GM21619 (cell line): ENCODE measurements around the gene C19orf47.
A peak's percentile ranks its signal among the peaks of the same experiment; 100 is the strongest.

Experiments
- ATAC-seq: cut with Tn5 transposase; IDR thresholded peaks from one replicate; pipeline ENCODE4 v1.9.1; 2021; ENCODE audit not compliant: unreplicated experiment

Gene C19orf47

DNA sequence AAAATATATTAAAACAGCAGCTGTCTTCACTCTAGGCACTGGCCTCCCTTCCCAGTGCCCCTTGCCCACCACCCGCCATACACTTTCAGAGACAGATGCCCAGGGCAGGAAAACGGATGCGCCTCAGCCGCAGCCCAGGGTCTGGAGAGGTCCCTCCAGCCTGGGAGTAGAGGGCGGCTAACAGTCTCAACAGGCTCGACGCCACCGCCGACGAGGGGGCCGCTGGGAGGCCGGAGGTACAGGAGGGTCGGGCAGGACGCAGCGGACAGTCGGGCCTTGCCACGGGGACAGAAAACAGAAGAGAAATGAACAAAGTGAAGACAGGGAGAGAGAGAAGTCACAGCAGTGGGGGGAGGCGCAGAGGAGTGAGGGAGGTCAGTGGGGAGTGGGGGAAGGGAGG lies 27.1 kb downstream of the C19orf47 start:
- no peak for ATAC-seq

DNA sequence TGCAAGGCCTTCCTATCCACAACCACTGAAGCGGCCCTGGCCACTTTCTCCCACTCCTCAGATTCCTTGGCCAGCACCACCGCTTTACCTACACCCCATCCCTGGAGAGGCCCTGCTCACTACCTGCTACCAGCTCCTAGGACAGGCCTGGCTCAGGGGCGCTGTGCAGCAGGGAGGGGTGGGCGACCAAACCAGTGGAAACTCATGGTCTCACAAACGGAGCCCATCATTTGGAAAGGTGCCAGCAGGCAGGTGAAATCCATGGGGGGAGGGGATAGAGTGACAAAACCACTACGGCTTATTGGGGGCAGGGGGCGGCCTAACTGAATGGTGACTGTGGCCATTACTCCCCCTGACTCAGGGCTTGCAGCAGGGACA lies 27.6 kb downstream of the C19orf47 start:
- no peak for ATAC-seq

DNA sequence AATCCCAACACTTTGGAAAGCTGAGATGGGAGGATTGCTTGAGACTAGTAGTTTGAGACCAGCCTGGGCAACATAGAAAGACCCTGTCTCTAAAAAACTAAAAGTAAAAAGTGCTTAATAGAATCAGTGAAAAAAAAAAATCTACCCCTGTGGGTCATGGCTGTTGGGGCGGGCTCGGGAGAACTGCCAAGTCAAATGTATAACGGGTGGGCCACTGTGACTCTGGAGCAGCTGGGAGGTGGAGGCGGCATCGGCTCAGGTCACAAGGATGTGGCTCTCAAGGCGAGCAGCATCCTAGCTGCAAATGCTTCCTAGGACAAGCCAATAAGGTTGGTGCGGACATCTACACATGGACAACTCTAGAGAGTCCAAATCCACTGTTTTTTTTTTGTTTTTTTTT lies 30.9 kb downstream of the C19orf47 start:
- no peak for ATAC-seq

DNA sequence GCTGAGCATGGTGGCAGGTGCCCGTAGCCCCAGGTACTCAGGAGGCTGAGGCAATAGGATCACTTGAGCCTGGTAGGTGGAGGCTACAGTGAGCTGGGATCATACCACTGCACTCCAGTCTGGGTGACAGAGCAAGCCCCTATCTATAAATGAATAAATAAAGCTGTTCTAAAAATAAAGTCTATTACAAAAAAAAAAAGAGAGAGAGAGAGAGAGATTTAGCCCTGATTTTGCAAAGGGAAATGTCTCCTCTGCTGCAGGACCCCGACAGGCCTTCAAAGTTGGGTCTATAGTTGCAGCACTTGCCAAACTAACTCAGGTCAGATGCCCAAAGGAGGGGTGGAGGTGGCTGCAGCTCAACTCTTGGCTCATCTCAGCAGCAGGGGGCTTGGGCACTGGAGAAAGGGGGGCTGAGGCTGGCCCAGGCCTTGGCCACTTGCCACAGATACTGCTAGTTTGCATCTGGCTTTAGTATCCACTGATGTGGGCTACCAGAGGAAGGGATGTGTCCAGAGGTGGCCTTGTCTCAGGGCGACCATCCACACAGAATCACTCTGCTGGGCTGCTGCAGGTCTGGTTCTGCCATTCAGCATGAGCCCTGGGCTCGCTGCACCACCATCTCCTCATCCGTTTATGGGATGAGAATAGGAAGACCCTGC lies 32.3 kb downstream of the C19orf47 start:
- no peak for ATAC-seq

DNA sequence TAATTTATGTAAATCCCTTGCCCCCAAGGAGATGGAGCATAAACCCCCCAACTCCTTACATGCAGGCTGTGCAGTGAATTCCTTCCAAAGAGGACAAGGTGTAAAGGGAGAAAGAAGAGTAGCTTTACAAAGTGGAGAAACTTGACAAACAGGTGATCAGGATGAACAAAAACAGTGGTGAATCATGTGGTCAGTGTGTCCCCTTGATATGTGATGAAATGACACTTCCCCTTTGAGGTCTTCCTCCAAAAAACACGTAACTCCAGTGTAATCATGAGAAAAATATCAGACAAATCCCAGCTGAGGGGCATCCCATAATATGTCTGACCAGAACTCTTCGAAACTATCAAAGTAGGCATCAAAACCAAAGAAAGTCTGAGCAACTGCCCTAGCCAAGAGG lies 33.5 kb downstream of the C19orf47 start:
- ATAC-seq = no peak

DNA sequence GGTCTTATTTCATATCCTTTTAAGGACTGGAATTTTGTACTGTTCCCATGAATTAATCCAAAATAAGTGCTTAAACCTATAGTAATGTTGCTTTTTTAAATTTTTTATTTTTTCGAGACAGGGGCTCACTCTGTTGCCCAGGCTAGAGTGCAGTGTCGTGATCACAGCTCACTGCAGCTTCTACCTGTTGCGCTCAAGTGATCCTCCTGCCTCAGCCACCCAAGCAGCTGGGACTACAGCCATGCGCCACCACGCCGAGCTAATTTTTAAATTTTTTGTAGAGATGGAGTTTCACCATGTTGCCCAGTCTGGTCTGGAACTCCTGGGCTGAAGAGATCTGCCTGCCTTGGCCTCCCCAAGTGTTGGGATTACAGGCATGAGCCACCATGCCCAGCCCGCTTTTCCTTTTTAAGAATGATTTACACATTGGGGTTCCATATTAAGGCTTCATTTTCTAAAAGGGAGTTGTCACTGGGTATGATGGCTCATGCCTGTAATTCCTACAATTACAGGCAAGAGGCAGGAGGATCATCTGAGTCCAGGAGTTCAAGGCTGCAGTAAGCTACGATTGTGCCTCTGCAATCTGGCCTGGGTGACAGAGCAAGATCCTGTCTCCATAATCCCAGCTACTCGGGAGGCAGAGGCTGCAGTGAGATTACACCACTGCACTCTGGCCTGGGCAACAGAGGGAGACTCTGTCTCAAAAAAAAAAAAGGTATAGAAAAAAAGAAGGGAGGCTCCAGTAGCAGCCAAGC lies 34.8 kb downstream of the C19orf47 start:
- ATAC-seq = no peak

DNA sequence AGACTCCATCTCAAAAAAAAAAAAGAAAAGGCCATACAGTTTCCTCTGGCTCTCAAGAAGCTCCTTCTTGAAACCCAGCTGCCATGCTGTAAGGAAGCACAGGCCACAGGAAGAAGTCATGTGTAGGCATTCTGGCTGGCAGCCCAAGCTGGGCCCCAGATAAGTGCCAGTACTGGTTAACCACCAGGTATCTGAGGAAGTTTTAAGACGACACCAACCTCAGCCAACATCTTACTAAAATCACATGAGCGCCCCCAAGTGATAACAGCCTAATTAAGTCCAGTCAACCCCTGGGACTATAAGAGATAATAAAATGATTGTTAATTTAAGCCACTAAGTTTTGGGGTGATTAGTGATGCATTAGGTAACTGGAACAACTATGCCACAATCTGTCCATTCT lies 35.7 kb downstream of the C19orf47 start:
- ATAC-seq = no peak

DNA sequence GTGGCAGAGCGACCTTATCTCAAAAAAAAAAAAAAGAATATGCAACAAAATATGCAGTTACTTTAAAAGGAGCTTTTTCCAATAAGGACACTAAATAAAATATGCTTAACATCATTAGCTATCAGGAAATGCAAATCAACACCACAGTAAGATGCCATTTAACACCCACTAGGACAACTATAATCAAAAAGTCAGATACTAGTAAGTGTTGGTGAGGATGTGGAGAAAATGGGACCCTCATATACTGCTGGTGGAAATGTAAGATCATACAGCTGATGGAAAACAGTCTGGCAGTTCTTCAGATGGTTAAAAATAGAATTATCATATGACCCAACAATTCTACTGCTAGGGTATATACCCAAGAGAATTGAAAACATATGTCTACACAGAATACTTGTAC lies 38.5 kb downstream of the C19orf47 start:
- ATAC-seq = no peak

DNA sequence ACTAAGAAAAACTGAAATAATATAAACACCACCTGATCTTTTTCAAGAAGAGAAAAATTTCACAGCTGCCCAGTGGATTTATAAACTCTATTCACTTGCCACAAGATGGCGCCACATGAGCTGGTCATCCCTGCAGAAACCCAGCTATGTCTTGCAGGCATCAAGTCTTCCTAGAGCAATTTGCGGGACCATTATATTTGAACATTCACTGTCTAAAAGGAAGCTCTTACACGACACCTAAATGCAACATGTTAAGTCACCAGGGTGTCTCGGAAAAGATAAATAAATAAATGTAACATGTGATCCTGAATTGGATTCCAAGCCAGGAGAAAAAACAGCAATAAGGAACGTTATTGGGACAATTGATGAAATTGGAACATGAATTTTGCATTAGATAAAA lies 42.8 kb downstream of the C19orf47 start:
- ATAC-seq = no peak

DNA sequence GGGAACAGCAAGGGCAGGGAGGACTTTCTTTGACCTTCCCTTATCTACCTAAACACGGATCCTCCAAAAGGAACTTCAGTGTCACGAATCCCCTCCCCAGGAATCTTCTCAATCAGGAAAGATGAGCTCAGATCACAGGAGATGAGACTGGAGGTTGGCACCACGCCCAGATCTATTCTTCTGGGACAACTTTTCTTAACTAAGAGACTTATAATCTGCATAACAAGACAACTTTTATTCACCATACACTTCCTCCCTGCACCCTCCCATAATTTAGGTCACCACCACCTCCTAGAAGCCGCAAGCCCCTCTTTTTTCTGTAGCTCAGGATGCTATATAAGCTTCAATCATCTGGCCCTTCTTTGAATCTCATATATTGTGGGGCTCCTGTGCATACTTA lies 43.9 kb downstream of the C19orf47 start:
- no peak for ATAC-seq

DNA sequence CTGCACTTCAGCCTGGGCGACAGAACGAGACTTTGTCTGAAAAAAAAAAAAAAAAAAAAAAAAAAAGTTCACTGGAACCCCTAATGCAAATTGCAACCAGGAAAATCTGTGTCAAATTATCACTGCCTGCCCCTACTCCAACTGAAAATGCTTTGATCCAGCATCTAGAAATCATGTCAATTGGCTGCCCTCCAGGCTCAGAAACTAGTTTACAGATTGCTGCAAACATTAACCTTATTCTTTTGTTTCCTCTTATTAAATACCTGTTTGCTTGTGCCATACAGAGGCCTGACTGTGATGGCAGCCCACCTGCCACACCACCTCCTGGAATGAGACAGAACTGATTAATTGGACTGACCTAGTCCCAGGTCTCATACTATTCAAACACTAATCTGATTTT lies 44.4 kb downstream of the C19orf47 start:
- no peak for ATAC-seq

DNA sequence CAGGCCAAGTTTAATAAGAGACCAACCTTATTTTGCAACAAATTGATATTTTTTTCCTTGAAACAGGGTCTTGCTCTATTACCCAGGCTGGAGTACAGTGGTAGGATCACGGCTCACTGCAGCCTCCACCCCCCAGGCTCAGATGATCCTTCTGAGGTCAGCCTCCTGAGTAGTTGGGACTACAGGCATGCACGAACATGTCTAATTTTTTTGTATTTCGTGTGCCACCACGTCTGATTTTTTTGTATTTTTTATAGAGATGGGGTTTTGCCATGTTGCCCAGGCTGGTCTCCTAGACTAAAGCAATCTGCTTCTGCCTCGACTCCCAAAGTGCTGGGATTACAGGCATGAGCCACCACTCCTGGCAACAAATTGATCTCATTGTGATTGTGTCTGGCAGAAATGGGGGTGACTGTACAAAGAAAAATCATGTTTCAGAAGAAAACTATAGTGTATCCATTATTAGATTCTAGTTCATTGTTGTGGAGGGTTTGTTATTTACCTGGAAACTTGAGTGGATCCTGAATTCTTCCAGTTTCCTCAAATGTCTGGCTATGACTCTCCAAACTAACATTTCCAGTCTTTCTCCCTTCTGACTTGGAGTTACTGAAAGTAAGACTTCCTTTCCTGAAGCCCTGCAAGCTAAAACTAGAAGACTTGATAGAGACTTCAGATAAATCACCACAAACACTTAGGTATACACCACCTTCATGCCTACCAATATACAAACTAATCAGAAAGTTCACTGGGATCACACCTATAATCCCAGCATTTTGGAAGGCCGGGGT lies 45.8 kb downstream of the C19orf47 start:
- no peak for ATAC-seq

DNA sequence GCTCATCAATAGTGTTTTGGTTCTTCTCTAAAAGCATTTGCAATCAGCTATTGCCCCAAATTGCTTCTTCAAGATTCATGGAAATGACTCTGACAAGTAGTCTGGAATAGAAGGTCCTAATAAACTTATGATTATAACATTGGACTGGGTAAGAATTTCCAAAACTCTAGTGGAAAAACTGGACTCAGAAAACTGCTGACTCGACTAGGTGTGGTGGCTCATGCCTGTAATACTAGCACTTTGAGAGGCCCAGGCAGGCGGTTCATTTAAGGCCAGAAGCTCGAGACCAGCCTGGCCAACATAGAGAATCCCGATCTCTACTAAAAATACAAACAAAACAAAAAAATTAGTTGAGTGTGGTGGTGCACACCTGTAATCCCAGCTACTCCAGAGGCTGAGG lies 47.5 kb downstream of the C19orf47 start:
- no peak for ATAC-seq

DNA sequence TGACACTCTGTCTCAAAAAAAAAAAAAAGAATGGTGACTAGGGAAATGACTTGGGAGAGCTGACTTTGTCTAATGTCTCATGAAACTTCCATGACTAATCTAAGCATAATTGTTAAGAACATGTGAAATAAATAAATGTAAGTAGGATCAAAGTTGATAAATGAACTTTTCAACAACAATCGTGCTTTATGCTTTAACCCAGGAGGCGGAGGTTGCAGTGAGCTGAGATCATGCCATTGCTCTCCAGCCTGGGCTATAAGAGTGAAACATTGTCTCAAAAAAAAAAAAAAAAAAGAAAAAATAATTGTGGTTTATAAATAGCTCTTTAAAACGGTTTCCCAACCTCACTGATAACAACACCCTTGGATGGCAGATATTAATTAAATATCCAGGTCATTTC lies 50.2 kb downstream of the C19orf47 start:
- ATAC-seq = no peak

DNA sequence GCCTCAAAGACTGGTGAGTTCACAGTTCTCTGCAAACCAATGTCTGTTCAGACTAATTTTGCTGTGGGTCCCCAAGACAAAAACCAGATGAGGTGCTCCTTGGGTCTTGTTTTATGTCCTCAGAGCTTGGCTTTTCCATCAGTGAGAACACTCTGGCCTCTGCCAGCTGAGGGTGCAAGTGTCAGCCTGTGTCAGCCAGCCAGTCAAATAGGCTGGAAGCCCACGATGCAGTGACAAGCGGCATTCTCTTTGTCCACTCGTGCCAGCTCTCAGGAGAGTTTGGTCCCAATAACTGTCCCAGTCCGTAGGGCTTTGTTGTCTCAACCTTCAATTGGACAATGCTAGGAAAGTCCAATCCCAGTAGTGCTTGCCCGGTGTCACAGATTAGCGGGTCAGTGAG lies 53.6 kb downstream of the C19orf47 start:
- ATAC-seq = no peak

DNA sequence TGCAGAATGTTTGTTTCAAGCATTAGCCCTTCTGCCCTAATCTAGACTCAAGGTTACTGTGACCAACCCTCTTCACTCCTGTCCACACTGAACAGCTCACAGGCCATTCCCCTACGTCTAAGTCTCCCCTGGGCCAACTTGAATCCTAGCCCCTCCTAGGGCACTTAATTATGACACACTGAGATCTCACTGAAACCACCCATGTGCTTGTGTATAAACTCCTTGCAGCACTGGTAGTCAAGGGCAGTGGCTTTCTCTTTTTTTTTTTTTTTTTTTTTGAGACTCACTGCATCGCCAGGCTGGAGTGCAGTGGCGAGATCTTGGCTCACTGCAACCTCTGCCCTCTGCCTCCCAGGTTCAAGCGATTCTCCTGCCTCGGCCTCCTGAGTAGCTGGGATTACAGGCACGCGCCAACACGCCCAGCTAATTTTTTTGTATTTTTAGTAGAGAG lies 61.2 kb downstream of the C19orf47 start:
- no peak for ATAC-seq

DNA sequence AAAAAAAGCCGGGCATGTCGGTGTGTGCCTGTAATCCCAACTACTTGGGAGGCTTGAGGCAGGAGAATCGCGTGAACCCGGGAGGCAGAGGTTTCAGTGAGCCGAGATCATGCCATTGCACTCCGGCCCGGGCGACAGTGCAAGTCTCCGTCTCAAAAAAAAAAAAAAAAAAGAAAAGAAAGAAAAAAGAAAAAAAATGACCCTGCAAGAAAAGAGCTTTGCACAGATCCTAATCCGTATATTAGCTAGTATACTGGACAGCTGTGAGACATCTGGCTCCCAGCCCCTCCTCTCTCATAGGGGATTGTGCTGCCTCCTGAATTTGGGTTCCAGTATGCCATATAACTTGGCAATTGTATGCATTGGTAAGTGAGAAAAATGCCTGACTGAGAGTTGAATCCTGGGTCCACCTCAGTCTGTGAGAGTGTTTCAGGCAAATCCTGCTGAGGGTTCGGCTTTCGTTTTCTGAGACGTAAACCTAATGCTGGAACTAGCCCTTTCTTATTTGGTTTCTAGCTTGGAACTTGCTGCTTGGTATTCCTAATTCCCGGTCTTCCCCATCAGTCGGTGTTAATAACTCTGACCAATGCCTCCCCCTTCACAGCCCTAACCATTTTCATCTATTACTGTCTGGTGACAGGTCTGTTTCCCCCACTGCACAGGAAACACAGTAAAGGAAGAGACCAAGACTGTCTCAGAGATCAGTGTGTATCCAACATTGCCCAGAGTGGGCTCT lies 61.8 kb downstream of the C19orf47 start:
- ATAC-seq = no peak

DNA sequence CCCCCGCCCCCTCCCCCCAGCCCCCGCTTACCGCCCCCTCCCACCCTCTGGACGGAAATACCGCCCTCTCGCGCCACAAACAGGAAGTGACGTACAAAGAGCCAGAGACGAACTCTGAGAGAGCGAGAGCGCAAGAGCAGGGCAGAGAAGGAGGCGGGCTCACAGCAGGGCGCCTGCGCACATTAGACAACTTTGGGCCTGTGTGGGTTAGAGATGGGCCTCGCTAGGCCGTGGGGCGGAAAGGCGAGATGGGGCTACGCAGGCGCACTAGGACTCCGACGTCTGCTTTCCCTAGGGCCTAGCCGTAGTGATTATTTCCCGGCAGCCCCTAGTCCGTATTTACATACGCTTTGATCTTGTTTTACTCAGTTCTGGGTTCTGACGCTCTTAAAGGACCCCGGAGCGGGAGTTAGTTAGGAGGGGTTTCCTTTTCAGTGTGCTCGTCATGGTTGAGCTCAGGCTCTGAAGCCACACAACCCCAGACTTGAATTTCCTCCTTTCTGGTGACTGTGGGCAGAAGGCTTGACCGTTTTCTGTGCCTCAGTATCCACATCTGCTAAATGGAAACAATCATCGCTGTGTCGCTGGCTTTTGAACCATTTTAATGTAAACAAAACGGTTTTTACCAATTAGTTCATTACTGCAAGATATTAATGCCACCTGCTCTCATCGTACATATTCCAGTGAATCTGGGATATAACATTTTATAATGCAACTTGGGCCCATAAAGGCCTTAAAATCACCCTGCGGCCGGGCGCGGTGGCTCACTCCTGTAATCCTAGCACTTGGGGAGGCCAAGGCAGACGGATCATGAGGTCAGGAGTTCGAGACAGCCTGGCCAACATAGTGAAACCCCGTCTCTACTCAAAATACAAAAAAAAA lies 62.6 kb downstream of the C19orf47 start:
- ATAC-seq = peak; percentile 63

DNA sequence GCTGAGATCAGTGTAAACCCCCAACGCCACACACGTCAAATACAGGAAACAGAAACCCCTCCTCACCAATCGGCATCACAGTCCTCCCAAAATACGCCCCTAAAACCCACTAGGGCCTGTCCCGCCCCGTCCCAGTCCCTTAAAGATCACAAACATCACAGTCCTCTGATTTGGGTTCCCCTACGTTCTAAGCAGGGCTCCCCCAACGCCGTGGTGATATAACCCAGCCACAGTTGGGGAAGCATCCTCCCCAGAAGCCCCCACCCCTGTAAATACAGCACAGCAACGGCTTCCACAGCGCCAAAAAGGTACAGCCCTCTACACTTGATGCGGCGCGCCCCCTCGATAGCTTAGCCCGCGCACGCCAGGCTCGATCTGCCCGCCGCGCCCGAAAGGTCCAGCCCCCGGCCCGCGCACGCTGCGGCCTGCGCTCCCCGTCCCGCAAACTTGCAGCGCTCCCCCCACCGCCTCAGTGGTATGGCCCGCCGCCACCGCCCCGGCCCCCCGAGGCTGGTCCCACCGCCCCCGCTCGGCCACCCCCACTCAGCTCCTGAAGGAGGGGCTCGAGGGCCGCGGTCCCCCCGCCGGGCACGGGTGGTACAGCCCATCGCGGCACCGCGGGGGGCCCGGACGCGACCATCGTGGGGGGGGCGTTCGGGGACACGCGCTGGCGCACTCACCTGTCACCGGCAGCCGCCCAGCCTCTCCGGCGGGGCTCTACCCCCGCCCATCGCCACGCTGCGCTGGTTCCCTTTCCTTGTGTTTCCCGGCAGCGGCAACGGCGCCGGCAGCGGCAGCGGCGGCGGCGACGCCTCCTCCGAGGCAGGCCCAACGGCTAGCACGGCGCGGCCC lies 63.5 kb downstream of the C19orf47 start, which contains the start of gene AKT2:
AKT2 (minus strand) TSS at position 845 of the 852 bp plus-strand sequence. CDS start 20,078 bp downstream, outside the sequence.
- peak; percentile 28 for ATAC-seq

DNA sequence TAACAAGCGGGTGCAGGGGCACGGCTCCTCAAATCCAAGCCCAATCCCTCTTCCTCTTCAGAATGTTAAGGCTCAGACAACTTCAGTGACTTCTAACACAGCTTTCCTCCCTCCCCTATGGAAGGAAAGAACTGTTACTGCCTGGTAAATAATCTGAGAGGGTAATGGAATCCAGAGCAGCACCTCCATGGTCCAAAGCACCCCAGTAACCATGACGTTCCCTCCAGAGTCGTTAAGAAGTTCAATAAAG lies 64.0 kb downstream of the C19orf47 start:
- ATAC-seq = no peak
